ENCODE results near the gene TTC39A.
"Not testable (repeated sequence)": the region's sequence is repeated elsewhere in the genome, so short reads cannot be mapped to it uniquely, and the experiment has no call there.

- not testable (repeated sequence) for TF ChIP-seq CTCF, POLR2A (IDR thresholded peaks at IDR 0.05)
These were observed 79.2 kb downstream of the TTC39A start for GRCh38 chr1:51251165-51251564.
